ENCODE data around the gene EPG5. TPM values are rescaled to one million over a fixed set of nuclear protein-coding genes. Genes with fewer than 3 reads are reported as not detected.
"Not testable (repeated sequence)": the region's sequence is repeated elsewhere in the genome, so short reads cannot be mapped to it uniquely, and the experiment has no call there.

EPG5 gene
- total RNA-seq, 2 experiments from 2014 or later: 4.8 to 8.7 TPM

DNA sequence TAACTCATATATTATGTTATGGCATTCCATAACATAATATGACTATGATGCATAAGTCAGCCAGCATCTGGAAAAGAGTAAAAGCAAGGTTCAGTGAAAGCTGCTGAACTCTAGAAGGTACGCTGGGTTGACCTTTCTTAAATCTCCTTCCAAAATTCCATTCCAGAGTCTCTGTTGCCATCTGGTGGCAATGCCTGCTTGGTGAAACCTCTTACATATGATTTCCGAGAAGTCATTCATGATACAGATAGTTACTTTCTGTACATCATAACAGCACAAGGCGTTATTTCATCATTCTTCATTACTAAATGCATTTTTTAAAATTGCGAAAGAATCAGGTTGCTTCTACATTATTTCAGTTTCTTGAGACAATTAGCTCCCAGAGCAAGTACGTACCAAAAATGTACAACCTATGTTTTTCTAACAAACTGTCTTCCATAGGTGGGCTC lies 7.0 kb upstream of the EPG5 start:
- ChIA-PET POLR2A (interaction anchor here (0.7 kb wide), 1 partner anchor 60 kb away, joined by 3 read pairs; no protein-coding TSS in a partner anchor), CTCF (ENCODE audit: unreplicated experiment) (no interaction called here)
- Histone ChIP-seq H3K4me1 (ENCODE audit: insufficient read depth, low read length, poor library complexity, severe bottlenecking) (no peaks in the 10 kb centered on the region), H3K79me2 (ENCODE audit: insufficient read depth, low read depth, low read length) (no peaks in the 10 kb centered on the region), H3K36me3 (ENCODE audit: insufficient read depth, low read length) (no peaks in the 10 kb centered on the region), H3K9me2 (ENCODE audit: insufficient read depth, low read length) (no peaks in the 10 kb centered on the region), H3K4me3 (ENCODE audit: low read depth, low read length, poor library complexity, severe bottlenecking) (no peak overlapping the region), H3K9me3 (ENCODE audit: low read length) (no peaks in the 10 kb centered on the region), H3K4me2 (ENCODE audit: low read length) (0 out of 2 replicates have a peak overlapping the region, but pooled peaks have one; percentile 16), H2AFZ (ENCODE audit: low read length) (peak overlapping the region; percentile 58; the same call in 1 of the 2 replicates), H4K20me1 (ENCODE audit: insufficient read depth, low read length) (no peaks in the 10 kb centered on the region), H3K27ac (ENCODE audit: low read depth, low read length, poor library complexity, severe bottlenecking) (no peak overlapping the region)
- DNase-seq (ENCODE audit: low spot score): peak; percentile 59
- no TSS peak for BruUV-seq (replicated peaks)
- TF ChIP-seq, protein P1, sequence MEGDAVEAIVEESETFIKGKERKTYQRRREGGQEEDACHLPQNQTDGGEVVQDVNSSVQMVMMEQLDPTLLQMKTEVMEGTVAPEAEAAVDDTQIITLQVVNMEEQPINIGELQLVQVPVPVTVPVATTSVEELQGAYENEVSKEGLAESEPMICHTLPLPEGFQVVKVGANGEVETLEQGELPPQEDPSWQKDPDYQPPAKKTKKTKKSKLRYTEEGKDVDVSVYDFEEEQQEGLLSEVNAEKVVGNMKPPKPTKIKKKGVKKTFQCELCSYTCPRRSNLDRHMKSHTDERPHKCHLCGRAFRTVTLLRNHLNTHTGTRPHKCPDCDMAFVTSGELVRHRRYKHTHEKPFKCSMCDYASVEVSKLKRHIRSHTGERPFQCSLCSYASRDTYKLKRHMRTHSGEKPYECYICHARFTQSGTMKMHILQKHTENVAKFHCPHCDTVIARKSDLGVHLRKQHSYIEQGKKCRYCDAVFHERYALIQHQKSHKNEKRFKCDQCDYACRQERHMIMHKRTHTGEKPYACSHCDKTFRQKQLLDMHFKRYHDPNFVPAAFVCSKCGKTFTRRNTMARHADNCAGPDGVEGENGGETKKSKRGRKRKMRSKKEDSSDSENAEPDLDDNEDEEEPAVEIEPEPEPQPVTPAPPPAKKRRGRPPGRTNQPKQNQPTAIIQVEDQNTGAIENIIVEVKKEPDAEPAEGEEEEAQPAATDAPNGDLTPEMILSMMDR (conservative IDR thresholded peaks at IDR 0.05; ENCODE audit: low read length): peak; percentile 76
- no peak for TF ChIP-seq EZH2phosphoT487 (IDR thresholded peaks at IDR 0.05; ENCODE audit: borderline replicate concordance, low read depth, low read length)
- intact Hi-C loops (cut with micrococcal nuclease; ENCODE audit: unreplicated experiment): loop anchor here (1.0 to 2.0 kb wide), 4 partner anchors 99 to 309 kb away; partner anchors contain the start of gene PSTPIP2

DNA sequence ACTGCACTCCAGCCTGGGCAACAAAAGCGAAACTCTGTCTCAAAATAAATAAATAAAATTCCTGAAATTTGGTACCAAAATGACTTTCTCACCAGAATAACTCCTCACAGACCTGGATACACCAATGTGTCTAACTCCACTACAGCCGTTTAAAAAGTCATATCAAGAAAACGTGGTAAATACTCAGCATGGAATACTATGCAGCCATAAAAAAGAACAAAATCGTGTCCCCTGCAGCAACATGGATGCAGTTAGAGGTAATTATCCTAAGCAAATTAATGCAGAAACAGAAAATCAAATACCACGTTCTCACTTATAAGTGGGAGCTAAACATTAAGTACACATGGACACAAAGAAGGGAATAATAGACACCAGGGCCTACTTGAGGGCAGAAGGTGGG lies 2.2 kb downstream of the EPG5 start:
- CTCF ChIA-PET (ENCODE audit: unreplicated experiment); H4K20me1 ChIP-seq (ENCODE audit: insufficient read depth, low read length); DNase-seq (ENCODE audit: low spot score); H3K27ac ChIP-seq (ENCODE audit: low read depth, low read length, poor library complexity, severe bottlenecking); H3K4me1 ChIP-seq (ENCODE audit: insufficient read depth, low read length, poor library complexity, severe bottlenecking); H3K9me2 ChIP-seq (ENCODE audit: insufficient read depth, low read length); H3K36me3 ChIP-seq (ENCODE audit: insufficient read depth, low read length); BruUV-seq (replicated peaks); H3K79me2 ChIP-seq (ENCODE audit: insufficient read depth, low read depth, low read length); intact Hi-C loops (cut with micrococcal nuclease; ENCODE audit: unreplicated experiment); H3K4me3 ChIP-seq (ENCODE audit: low read depth, low read length, poor library complexity, severe bottlenecking); H3K9me3 ChIP-seq (ENCODE audit: low read length); H2AFZ ChIP-seq (ENCODE audit: low read length); POLR2A ChIA-PET; H3K4me2 ChIP-seq (ENCODE audit: low read length): not testable (repeated sequence)

DNA sequence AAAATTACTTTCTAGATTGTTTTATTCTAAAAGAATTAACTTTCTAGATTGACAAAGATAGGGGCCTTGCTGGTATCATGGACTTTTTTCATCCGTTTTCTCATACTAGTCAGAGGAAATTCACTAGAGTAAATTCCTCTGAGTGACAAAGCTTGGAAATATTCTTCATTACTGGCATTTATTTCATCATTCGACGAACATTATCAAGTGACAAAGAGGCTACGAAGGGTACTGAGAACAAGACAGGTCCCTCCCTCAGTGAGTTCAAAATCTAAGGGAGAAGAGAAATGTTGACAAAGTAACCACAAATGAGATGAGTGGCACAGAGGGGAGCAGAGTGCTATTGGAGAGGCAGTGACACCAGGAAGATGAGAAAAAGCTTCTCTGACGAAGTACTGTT lies 4.3 kb downstream of the EPG5 start:
- ChIA-PET POLR2A (interaction anchor here (1.5 kb wide), 1 partner anchor 11 kb away, joined by 5 read pairs; no protein-coding TSS in a partner anchor), CTCF (ENCODE audit: unreplicated experiment) (no interaction called here)
- Histone ChIP-seq H3K4me1 (ENCODE audit: insufficient read depth, low read length, poor library complexity, severe bottlenecking) (no peaks in the 10 kb centered on the region), H3K79me2 (ENCODE audit: insufficient read depth, low read depth, low read length) (peaks cover 7% of the 10 kb centered on the region; the same call in 1 of the 2 replicates), H3K36me3 (ENCODE audit: insufficient read depth, low read length) (no peaks in the 10 kb centered on the region), H3K27ac (ENCODE audit: low read depth, low read length, poor library complexity, severe bottlenecking) (no peak overlapping the region), H2AFZ (ENCODE audit: low read length) (no peak overlapping the region), H4K20me1 (ENCODE audit: insufficient read depth, low read length) (no peaks in the 10 kb centered on the region), H3K4me3 (ENCODE audit: low read depth, low read length, poor library complexity, severe bottlenecking) (no peak overlapping the region), H3K9me3 (ENCODE audit: low read length) (no peaks in the 10 kb centered on the region), H3K4me2 (ENCODE audit: low read length) (no peak overlapping the region), H3K9me2 (ENCODE audit: insufficient read depth, low read length) (no peaks in the 10 kb centered on the region)
- intact Hi-C loops (cut with micrococcal nuclease; ENCODE audit: unreplicated experiment): no loop called here
- TF ChIP-seq, protein P1 (conservative IDR thresholded peaks at IDR 0.05; ENCODE audit: low read length): no peak
- TF ChIP-seq EZH2phosphoT487 (IDR thresholded peaks at IDR 0.05; ENCODE audit: borderline replicate concordance, low read depth, low read length): no peak
- no peak for DNase-seq (ENCODE audit: low spot score)
- no TSS peak for BruUV-seq (replicated peaks)
